ENCODE data around the gene FOXP1. TPM values are rescaled to one million over a fixed set of nuclear protein-coding genes. Genes with fewer than 3 reads are reported as not detected.

FOXP1 gene
- total and polyA plus RNA-seq, 4 donors: 4.9 to 35.4 (median 32.0) TPM

GRCh38 chr3:71399478-71399877 lies 184.1 kb downstream of the FOXP1 start:
- Histone ChIP-seq H3K9ac (ENCODE audit: low read depth in 1 of 2, low read length in 2 of 2) (no peak overlapping the region), H3K4me1 (ENCODE audit: control insufficient read depth in 4 of 4, insufficient read depth in 4 of 4, low read length in 3 of 4) (peaks cover 4 to 36% (median 34%) of the 10 kb centered on the region in 4 donors), H3K4me3 (ENCODE audit: low read depth in 1 of 3, low read length in 3 of 3) (no peak overlapping the region), H3K27ac (ENCODE audit: low read depth in 1 of 2, low read length in 2 of 2) (no peak overlapping the region), H3K36me3 (ENCODE audit: control insufficient read depth in 4 of 4, insufficient read depth in 3 of 4, low read depth in 1 of 4, low read length in 3 of 4) (no peaks in the 10 kb centered on the region), H3K27me3 (ENCODE audit: control insufficient read depth in 4 of 4, insufficient read depth in 4 of 4, low read length in 3 of 4) (no peaks in the 10 kb centered on the region), H3K9me3 (ENCODE audit: control insufficient read depth in 4 of 4, low read length in 3 of 4) (no peaks in the 10 kb centered on the region)
- DNase-seq (ENCODE audit: low spot score): no peak
- WGBS: 48% methylated on average over 3 of the region's 3 CpGs
- TF ChIP-seq HNF4G (IDR thresholded peaks at IDR 0.05): peak; percentile 9
- peak; percentile 10 to 42 for TF ChIP-seq RXRA (IDR thresholded peaks at IDR 0.05)
- no peak for TF ChIP-seq RAD21 (IDR thresholded peaks at IDR 0.05)
- peak in 1 of 2 donors; percentile 54 for TF ChIP-seq HNF4A (conservative IDR thresholded peaks at IDR 0.05)

GRCh38 chr3:71398157-71398836 lies 185.2 kb downstream of the FOXP1 start:
- Histone ChIP-seq H3K4me3 (ENCODE audit: low read depth in 1 of 3, low read length in 3 of 3) (no peak overlapping the region), H3K27me3 (ENCODE audit: control insufficient read depth in 4 of 4, insufficient read depth in 4 of 4, low read length in 3 of 4) (no peaks in the 10 kb centered on the region), H3K9ac (ENCODE audit: low read depth in 1 of 2, low read length in 2 of 2) (no peak overlapping the region), H3K36me3 (ENCODE audit: control insufficient read depth in 4 of 4, insufficient read depth in 3 of 4, low read depth in 1 of 4, low read length in 3 of 4) (no peaks in the 10 kb centered on the region), H3K4me1 (ENCODE audit: control insufficient read depth in 4 of 4, insufficient read depth in 4 of 4, low read length in 3 of 4) (peaks cover 4 to 36% (median 34%) of the 10 kb centered on the region in 4 donors), H3K27ac (ENCODE audit: low read depth in 1 of 2, low read length in 2 of 2) (no peak overlapping the region), H3K9me3 (ENCODE audit: control insufficient read depth in 4 of 4, low read length in 3 of 4) (no peaks in the 10 kb centered on the region)
- TF ChIP-seq CTCF (IDR thresholded peaks at IDR 0.05; ENCODE audit: low read depth, low read length, missing input control) (no peak), ATF3 (IDR thresholded peaks at IDR 0.05) (no peak)
- no peak for DNase-seq (ENCODE audit: low spot score)
- WGBS: 63% methylated on average over 4 of the region's 4 CpGs

- H3K9me3 ChIP-seq (ENCODE audit: control insufficient read depth in 4 of 4, low read length in 3 of 4): no peaks in the 10 kb centered on the region
- peaks cover 4 to 36% (median 34%) of the 10 kb centered on the region in 4 donors for H3K4me1 ChIP-seq (ENCODE audit: control insufficient read depth in 4 of 4, insufficient read depth in 4 of 4, low read length in 3 of 4)
- H3K4me3 ChIP-seq (ENCODE audit: low read depth in 1 of 3, low read length in 3 of 3): no peak overlapping the region
- no peaks in the 10 kb centered on the region for H3K27me3 ChIP-seq (ENCODE audit: control insufficient read depth in 4 of 4, insufficient read depth in 4 of 4, low read length in 3 of 4)
- DNase-seq (ENCODE audit: low spot score): no peak
- H3K36me3 ChIP-seq (ENCODE audit: control insufficient read depth in 4 of 4, insufficient read depth in 3 of 4, low read depth in 1 of 4, low read length in 3 of 4): no peaks in the 10 kb centered on the region
- WGBS: 93% methylated on average over 2 of the region's 2 CpGs
- no peak for TF ChIP-seq EGR1 (IDR thresholded peaks at IDR 0.05; ENCODE audit: low read depth in 2 of 2)
- TF ChIP-seq RXRA (IDR thresholded peaks at IDR 0.05): no peak
- no peak for TF ChIP-seq ATF3 (IDR thresholded peaks at IDR 0.05)
- no peak for TF ChIP-seq ZBTB33 (IDR thresholded peaks at IDR 0.05)
- no peak for TF ChIP-seq RAD21 (IDR thresholded peaks at IDR 0.05)
- no peak for TF ChIP-seq JUND (IDR thresholded peaks at IDR 0.05)
- TF ChIP-seq HNF4G (IDR thresholded peaks at IDR 0.05): no peak
- TF ChIP-seq FOXA1 (IDR thresholded peaks at IDR 0.05): no peak
- no peak for TF ChIP-seq SP1 (IDR thresholded peaks at IDR 0.05)
- TF ChIP-seq REST (IDR thresholded peaks at IDR 0.05): no peak
- no peak for TF ChIP-seq CTCF (IDR thresholded peaks at IDR 0.05; ENCODE audit: low read depth, low read length, missing input control)
- no peak for TF ChIP-seq TAF1 (conservative IDR thresholded peaks at IDR 0.05)
- TF ChIP-seq MAX (IDR thresholded peaks at IDR 0.05): no peak
- H3K27ac ChIP-seq (ENCODE audit: low read depth in 1 of 2, low read length in 2 of 2): no peak overlapping the region
- H3K9ac ChIP-seq (ENCODE audit: low read depth in 1 of 2, low read length in 2 of 2): no peak overlapping the region
Observed at GRCh38 chr3:71397726-71398125, 185.8 kb downstream of the FOXP1 start.
